Heart right ventricle (tissue), 16 donors: ENCODE measurements around the gene PRND. TPM values are rescaled to one million over a fixed set of nuclear protein-coding genes. Genes with fewer than 3 reads are reported as not detected.

Source experiments
- ATAC-seq, 8 donors: fragments of 200-7000 bp; cut with Tn5 transposase; one replicate each; pipeline ENCODE4 v1.9.1; 2020; ENCODE audit warnings: mild to moderate bottlenecking in 8 of 8, moderate library complexity in 8 of 8, moderate number of reproducible peaks in 1 of 8
- DNase-seq, 2 donors: peaks; one replicate each; pipeline ENCODE4 v3.0.0-alpha.2; 2020
- H3K27ac ChIP-seq, 10 donors: fragments of 200-600 bp; sonication (generic) in 2 of 10; one replicate each; pipeline versions ENCODE4 v1.5.0 to v1.8.0; 2020 to 2022; ENCODE audit warnings: mild to moderate bottlenecking in 3 of 10
- H3K27me3 ChIP-seq, 7 donors: fragments of 200-600 bp; one replicate each; pipeline ENCODE4 v1.8.0; 2021 to 2022; ENCODE audit warnings: mild to moderate bottlenecking in 2 of 7
- H3K36me3 ChIP-seq, 9 donors: fragments of 200-600 bp; sonication (generic) in 1 of 9; one replicate each; pipeline versions ENCODE4 v1.5.0 to v1.8.0; 2020 to 2022; ENCODE audit warnings: mild to moderate bottlenecking in 2 of 9
- H3K4me1 ChIP-seq, 9 donors: fragments of 200-600 bp; sonication (generic) in 1 of 9; one replicate each; pipeline versions ENCODE4 v1.5.0 to v1.8.0; 2020 to 2022; ENCODE audit warnings: mild to moderate bottlenecking in 4 of 9
- H3K4me3 ChIP-seq, 10 donors: fragments of 200-600 bp; sonication (generic) in 2 of 10; one replicate each; pipeline versions ENCODE4 v1.5.0 to v1.8.0; 2020 to 2022; ENCODE audit warnings: mild to moderate bottlenecking in 7 of 10, moderate library complexity in 2 of 10
- H3K9me3 ChIP-seq, 11 donors: fragments of 200-600 bp in 10 of 11; sonication (generic) in 2 of 11; one replicate each; pipeline versions ENCODE4 v1.5.0 to v1.8.0; 2013 to 2022; ENCODE audit warnings: mild to moderate bottlenecking in 2 of 11, control low read depth in 1 of 11, moderate library complexity in 1 of 11
- WGBS, 2 donors: extraction: QIAGEN DNeasy Blood & Tissue Kit; methylation state at CpG; one replicate each; pipeline ENCODE4 v1.1.7; 2013; ENCODE audit warnings: inconsistent platforms in 1 of 2; 5-methylcytosine and 5-hydroxymethylcytosine counted together
- intact Hi-C, 10 donors: fragments of 100-400 bp; cut with DNase I; formaldehyde crosslinking; loops; one replicate each; pipeline versions ENCODE4 v1.11.1 to v1.14.2; 2022
- polyA plus RNA-seq, 2 donors: library from polyadenylated mRNA; stranded (reverse); fragments of 200-250 nt; gene quantifications; one replicate each; pipeline ENCODE4 v1.2.3, GENCODE V29; 2013
- total RNA-seq, 10 donors: library from RNA; stranded (reverse); fragmentation: NEBNext Ultra II Directional in 3 of 10; extraction: Animal tissue kit (Norgen Biotek cat#: 25700) in 3 of 10; gene quantifications; one replicate each; pipeline versions ENCODE4 v1.2.1 to v1.2.4, GENCODE V29; 2021 to 2023
- TF ChIP-seq, protein P1 (sequence below), 9 donors: fragments of 200-600 bp; sonication (generic) in 2 of 9; IDR thresholded peaks; one replicate each; pipeline versions ENCODE4 v1.5.0 to v1.8.0; 2021 to 2022; ENCODE audit warnings: antibody characterized with exemption in 9 of 9, mild to moderate bottlenecking in 5 of 9, moderate library complexity in 1 of 9
- donor health status: Arrhythmogenic right ventricular cardiomyopathy.
- donor health status: ischemic (EF 13 %, LVEDD 7.1; RV severe dilation, severe dysfunction).
- donor health status: healthy with polysubstance abuse.
- donor health status: DM: no; HTN: yes; CAD: no.
- donor health status: DM: no; HTN: no; CAD: no.
- donor health status: ischemic (EF 25% LVEDD 6.9; RV normal size, moderate dysfunction).
- donor health status: ischemic (EF 25% LVEDD 5.7; RV mildly dilated, moderate dysfunction).
- donor health status: healthy.
- donor health status: DM: yes; HTN: yes; CAD: no.
- donor health status: Ischemic cardiomyopathy.
- donor health status: ischemic (EF 35%, LVEDD 5.7; RV mildly dilated, moderate dysfunction).
- donor health status: nonischemic (EF 11% LVEDD 7.7; RV severe dilation, severe dysfunction).
- donor health status: DM: yes; HTN: yes; CAD: no.
- donor health status: PGD.
- donor health status: ischemic (EF 29% LVEDD 5.4; RV normal size, mild dysfunction).
- donor health status: nonischemic (EF 23%, LVEDD 6.1; RV moderate dilation, normal function).

Gene PRND
- total and polyA plus RNA-seq, 12 donors, result 0.06 to 0.17 (median 0.10) TPM; not detected in 8

DNA sequence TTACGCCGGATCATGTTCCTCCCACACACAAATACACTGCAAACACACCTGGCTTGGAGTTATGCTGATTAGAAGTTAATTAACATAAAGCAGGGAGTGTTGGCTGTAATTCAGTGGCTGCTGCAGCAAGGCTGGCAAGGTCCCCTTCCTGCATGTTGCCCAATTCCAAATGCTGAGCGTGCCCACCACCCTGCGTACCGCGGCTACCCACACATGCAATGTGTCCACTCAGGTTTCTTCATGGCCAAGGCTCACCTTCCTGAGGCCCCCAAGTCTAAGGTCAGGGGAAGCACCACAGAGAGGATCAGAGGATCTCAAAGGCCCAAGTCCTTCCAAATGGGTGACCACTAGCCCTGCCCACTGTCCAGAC lies 11.6 kb upstream of the PRND start:
- Histone ChIP-seq H3K27ac (no peak overlapping the region), H3K36me3 (no peaks in the 10 kb centered on the region), H3K4me1 (no peaks in the 10 kb centered on the region), H3K27me3 (no peaks in the 10 kb centered on the region), H3K9me3 (peaks cover 0 to 3% (median 0%) of the 10 kb centered on the region in 11 donors), H3K4me3 (no peak overlapping the region)
- DNase-seq (no peak), ATAC-seq (no peak)
- TF ChIP-seq, protein P1, sequence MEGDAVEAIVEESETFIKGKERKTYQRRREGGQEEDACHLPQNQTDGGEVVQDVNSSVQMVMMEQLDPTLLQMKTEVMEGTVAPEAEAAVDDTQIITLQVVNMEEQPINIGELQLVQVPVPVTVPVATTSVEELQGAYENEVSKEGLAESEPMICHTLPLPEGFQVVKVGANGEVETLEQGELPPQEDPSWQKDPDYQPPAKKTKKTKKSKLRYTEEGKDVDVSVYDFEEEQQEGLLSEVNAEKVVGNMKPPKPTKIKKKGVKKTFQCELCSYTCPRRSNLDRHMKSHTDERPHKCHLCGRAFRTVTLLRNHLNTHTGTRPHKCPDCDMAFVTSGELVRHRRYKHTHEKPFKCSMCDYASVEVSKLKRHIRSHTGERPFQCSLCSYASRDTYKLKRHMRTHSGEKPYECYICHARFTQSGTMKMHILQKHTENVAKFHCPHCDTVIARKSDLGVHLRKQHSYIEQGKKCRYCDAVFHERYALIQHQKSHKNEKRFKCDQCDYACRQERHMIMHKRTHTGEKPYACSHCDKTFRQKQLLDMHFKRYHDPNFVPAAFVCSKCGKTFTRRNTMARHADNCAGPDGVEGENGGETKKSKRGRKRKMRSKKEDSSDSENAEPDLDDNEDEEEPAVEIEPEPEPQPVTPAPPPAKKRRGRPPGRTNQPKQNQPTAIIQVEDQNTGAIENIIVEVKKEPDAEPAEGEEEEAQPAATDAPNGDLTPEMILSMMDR (IDR thresholded peaks at IDR 0.05), result no peak
- intact Hi-C loops, result no loop called here
- WGBS, 2 donors, result 95% methylated on average over 6 of the region's 6 CpGs

DNA sequence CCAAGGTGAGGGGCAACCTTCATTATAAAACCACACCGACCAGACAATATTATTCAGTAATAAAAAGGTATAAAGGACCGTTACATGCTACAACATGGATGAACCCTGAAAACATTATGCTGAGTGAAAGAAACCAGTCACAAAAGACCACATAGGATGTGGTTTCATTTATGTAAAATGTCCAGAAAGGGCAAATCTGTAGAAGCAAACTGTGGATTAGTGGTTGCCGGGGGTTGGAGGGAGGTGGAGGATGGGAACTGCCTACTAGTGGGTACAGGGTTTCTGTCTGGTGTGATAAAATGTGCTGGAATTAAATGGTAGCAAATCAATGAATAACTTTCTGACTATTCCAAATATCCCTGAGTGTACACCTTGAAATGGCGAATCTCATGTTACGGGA lies 10.2 kb upstream of the PRND start:
- no peak for ATAC-seq
- TF ChIP-seq, protein P1 (IDR thresholded peaks at IDR 0.05), result no peak
- 90% methylated on average over 5 of the region's 5 CpGs for WGBS, 2 donors

DNA sequence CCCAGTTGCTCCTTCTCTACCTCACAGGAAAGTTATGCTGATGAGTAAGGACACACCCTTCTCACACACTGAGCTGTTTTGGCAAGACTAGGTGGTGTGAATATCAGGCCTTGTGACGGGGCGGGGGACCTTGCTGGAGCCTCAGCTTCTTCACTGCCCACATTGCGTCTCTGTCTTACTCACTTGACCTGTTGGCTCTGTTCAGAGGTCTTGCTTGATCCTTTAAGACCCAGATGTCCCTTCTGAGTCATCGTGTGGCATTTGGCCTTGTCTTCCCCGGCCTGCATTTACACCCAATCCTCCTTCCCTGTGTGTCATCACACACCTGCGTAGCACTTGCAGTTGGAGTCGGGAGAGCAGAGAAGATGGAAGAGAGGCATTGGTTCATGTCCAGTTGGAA lies 8.3 kb upstream of the PRND start:
- intact Hi-C loops, result no loop called here
- Histone ChIP-seq H3K27me3 (no peaks in the 10 kb centered on the region), H3K4me1 (no peaks in the 10 kb centered on the region), H3K36me3 (no peaks in the 10 kb centered on the region), H3K4me3 (no peak overlapping the region), H3K27ac (no peak overlapping the region), H3K9me3 (peaks cover 0 to 3% (median 0%) of the 10 kb centered on the region in 11 donors)
- DNase-seq (no peak), ATAC-seq (no peak)
- TF ChIP-seq, protein P1 (IDR thresholded peaks at IDR 0.05), result no peak
- 89 to 93% methylated on average over 7 of the region's 7 CpGs for WGBS, 2 donors

More for the DNA sequence above, 10.2 kb upstream of the PRND start:
- no peak for DNase-seq
- Histone ChIP-seq H3K4me1 (no peaks in the 10 kb centered on the region), H3K9me3 (peaks cover 0 to 3% (median 0%) of the 10 kb centered on the region in 11 donors), H3K4me3 (no peak overlapping the region), H3K27me3 (no peaks in the 10 kb centered on the region), H3K27ac (no peak overlapping the region), H3K36me3 (no peaks in the 10 kb centered on the region)
- intact Hi-C loops, result no loop called here

DNA sequence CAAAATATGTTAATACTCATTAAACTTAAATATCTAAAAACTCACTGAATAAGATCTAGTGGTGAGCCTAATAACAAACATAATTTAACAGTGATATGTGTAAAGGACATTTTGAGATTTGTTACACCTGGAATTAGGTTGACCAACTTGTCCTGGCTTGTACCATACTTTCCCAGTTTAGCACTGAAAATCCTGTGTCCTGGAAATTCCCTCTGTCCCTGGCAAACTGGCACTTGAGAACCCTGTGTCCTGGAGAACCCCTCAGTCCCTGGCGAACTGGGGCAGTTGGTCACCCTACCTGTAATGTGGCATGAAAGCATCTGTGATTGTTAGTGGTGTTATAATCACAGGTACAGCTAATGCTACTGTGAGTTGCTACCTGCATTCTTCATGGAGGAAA lies 6.9 kb upstream of the PRND start:
- H3K36me3 ChIP-seq, result no peaks in the 10 kb centered on the region
- no peak for DNase-seq
- TF ChIP-seq, protein P1 (IDR thresholded peaks at IDR 0.05), result no peak
- WGBS, 2 donors, result 89 to 100% methylated on average over 1 of the region's 1 CpG
- H3K4me3 ChIP-seq, result no peak overlapping the region
- peaks cover 0 to 5% (median 0%) of the 10 kb centered on the region in 11 donors for H3K9me3 ChIP-seq
- no peak overlapping the region for H3K27ac ChIP-seq
- ATAC-seq, result no peak
- intact Hi-C loops, result no loop called here
- peaks cover 0 to 5% (median under 1%) of the 10 kb centered on the region in 9 donors for H3K4me1 ChIP-seq
- no peaks in the 10 kb centered on the region for H3K27me3 ChIP-seq
